ENCODE results near the gene PLEK2. TPM values are rescaled to one million over a fixed set of nuclear protein-coding genes. Genes with fewer than 3 reads are reported as not detected.

The PLEK2 gene
- total RNA-seq, 6 experiments from 2014 or later: 8.3 to 16.2 (median 12.1) TPM

DNA sequence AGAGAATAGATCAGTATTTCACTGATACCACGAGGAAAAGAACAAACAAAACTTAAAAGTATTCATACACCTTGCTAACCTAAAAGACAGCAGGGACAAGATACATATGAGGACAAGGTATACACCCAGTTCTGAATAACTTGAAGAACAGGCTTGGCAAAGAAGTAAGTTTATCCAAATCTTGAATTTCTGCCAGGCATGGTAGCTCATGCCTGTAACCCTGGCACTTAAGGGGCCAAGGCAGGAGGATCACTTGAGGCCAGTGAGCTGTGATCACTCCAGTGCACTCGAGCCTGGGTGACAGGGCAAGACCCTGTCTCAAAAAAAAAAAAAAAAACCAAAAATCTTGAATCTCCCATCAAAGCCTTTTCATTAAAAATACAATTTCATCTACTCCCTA is 26.8 kb downstream of the PLEK2 start:
- H3K36me3 ChIP-seq: peaks cover 15 to 49% (median 34%) of the 10 kb centered on the region in 4 donors
- intact Hi-C loops (cut with DNase I): no loop called here
- 83% methylated on average over 2 of the region's 2 CpGs for WGBS (ENCODE audit: insufficient coverage, low coverage, low lambda C conversion rate, missing lambda C conversion rate)
- no peaks in the 10 kb centered on the region for H3K9me3 ChIP-seq
- TF ChIP-seq, protein P1, sequence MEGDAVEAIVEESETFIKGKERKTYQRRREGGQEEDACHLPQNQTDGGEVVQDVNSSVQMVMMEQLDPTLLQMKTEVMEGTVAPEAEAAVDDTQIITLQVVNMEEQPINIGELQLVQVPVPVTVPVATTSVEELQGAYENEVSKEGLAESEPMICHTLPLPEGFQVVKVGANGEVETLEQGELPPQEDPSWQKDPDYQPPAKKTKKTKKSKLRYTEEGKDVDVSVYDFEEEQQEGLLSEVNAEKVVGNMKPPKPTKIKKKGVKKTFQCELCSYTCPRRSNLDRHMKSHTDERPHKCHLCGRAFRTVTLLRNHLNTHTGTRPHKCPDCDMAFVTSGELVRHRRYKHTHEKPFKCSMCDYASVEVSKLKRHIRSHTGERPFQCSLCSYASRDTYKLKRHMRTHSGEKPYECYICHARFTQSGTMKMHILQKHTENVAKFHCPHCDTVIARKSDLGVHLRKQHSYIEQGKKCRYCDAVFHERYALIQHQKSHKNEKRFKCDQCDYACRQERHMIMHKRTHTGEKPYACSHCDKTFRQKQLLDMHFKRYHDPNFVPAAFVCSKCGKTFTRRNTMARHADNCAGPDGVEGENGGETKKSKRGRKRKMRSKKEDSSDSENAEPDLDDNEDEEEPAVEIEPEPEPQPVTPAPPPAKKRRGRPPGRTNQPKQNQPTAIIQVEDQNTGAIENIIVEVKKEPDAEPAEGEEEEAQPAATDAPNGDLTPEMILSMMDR (IDR thresholded peaks at IDR 0.05): no peak
- TF ChIP-seq POLR2A (IDR thresholded peaks at IDR 0.05): no peak
- no peak overlapping the region for H3K27ac ChIP-seq
- no peaks in the 10 kb centered on the region for H3K27me3 ChIP-seq
- ATAC-seq (no peak), DNase-seq (no peak)
- H3K4me1 ChIP-seq: peaks cover 0 to 12% (median 4%) of the 10 kb centered on the region in 4 donors
- H3K4me3 ChIP-seq: no peak overlapping the region

DNA sequence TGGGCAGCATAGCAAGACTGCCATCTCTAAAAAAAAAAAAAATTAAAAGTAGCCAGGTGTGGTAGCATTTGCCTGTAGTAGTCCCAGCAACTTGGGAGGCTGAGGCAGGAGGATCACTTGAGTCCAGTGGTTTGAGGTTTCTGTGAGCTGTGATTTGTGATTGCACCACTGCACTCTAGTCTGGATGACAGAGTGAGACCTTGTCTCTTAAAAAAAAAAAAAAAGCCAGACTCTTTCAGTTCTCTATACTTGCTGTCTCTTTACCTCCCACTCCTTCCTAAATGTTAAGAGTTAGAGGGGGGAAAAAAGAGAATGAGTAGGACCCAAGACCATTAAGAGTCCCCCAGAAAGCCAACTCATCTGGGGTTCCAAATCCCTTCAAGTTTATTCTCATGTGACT is 34.0 kb downstream of the PLEK2 start:
- Histone ChIP-seq H3K4me3 (no peak overlapping the region), H3K27ac (no peak overlapping the region), H3K4me1 (peaks cover 0 to under 1% (median 0%) of the 10 kb centered on the region in 4 donors), H3K36me3 (peaks cover 7 to 84% (median 43%) of the 10 kb centered on the region in 4 donors), H3K9me3 (no peaks in the 10 kb centered on the region), H3K27me3 (no peaks in the 10 kb centered on the region)
- intact Hi-C loops (cut with DNase I): no loop called here
- ATAC-seq (no peak), DNase-seq (no peak)
- TF ChIP-seq POLR2A (IDR thresholded peaks at IDR 0.05): no peak
- TF ChIP-seq, protein P1 (IDR thresholded peaks at IDR 0.05): no peak

DNA sequence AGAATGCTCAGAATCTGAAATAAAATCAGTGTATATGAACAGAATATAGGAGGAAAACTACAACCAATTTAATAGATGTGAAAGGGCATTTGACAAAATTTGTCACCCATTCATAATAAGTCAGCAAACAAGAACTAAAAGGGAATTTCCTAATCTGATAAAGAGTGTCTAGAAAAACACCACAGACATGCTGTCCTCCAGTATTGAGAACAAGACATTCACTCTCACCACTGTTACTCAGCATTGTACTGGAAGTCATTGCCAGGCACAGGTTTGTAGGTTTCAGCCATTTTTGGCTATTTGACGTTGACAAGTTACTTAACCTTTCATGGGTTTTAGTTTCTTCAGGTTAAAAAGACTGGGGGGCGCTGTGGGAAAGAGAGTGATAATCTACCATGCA is 38.6 kb downstream of the PLEK2 start:
- WGBS (ENCODE audit: insufficient coverage, low coverage, low lambda C conversion rate, missing lambda C conversion rate): 74% methylated on average over 2 of the region's 2 CpGs
- no peaks in the 10 kb centered on the region for H3K27me3 ChIP-seq
- TF ChIP-seq, protein P1 (IDR thresholded peaks at IDR 0.05): no peak
- no peak for TF ChIP-seq POLR2A (IDR thresholded peaks at IDR 0.05)
- H3K36me3 ChIP-seq: peaks cover 6 to 69% (median 20%) of the 10 kb centered on the region in 4 donors
- no peak overlapping the region for H3K27ac ChIP-seq
- H3K4me3 ChIP-seq: no peak overlapping the region
- no peaks in the 10 kb centered on the region for H3K9me3 ChIP-seq
- DNase-seq: no peak
- intact Hi-C loops (cut with DNase I): no loop called here
- H3K4me1 ChIP-seq: peaks cover 0 to 6% (median 0%) of the 10 kb centered on the region in 4 donors
- ATAC-seq: peak in 1 of 4 donors; percentile 42

DNA sequence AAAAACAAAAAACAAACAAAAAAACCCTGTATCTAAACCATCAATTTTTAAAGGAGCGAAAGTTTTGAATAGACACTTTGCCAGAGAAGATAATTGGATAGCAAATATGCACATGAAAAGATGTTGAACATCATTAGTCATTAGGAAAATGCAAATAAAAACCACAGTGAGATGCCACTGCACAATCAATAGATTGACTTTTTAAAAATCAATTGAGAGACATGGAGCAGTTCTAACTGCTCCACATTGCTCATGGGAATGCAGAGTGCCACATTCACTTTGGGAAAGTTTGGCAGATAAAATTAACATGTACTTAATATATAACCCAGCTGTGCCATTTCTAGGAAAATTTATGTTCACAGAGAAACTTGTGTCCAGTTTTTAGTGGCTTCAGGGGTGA is 39.1 kb downstream of the PLEK2 start:
- intact Hi-C loops (cut with DNase I): no loop called here
- peaks cover 6 to 69% (median 20%) of the 10 kb centered on the region in 4 donors for H3K36me3 ChIP-seq
- 67% methylated on average over 1 of the region's 1 CpG for whole genome bisulfite sequencing (ENCODE audit: insufficient coverage, low coverage, low lambda C conversion rate, missing lambda C conversion rate)

More for the DNA sequence above, 39.1 kb downstream of the PLEK2 start:
- H3K27me3 ChIP-seq: no peaks in the 10 kb centered on the region
- no peaks in the 10 kb centered on the region for H3K9me3 ChIP-seq
- peaks cover 0 to 6% (median 0%) of the 10 kb centered on the region in 4 donors for H3K4me1 ChIP-seq
- TF ChIP-seq, protein P1 (IDR thresholded peaks at IDR 0.05): no peak
- no peak for TF ChIP-seq POLR2A (IDR thresholded peaks at IDR 0.05)
- no peak overlapping the region for H3K27ac ChIP-seq
- H3K4me3 ChIP-seq: no peak overlapping the region
- DNase-seq: no peak
- ATAC-seq: peak in 1 of 4 donors; percentile 76

All from right lobe of liver (tissue), 6 donors.